Activated naive CD4-positive, alpha-beta T cell treated with anti-CD3 and anti-CD28 coated beads, Interleukin-2, amount 50 U/mL, for 16 hours (primary cell): ENCODE data around the gene OR9Q1.
"Not testable (repeated sequence)": the region's sequence is repeated elsewhere in the genome, so short reads cannot be mapped to it uniquely, and the experiment has no call there.

Experiments
- DNase-seq: peaks from one replicate; pipeline ENCODE4 v3.0.0-alpha.2; 2020

OR9Q1 gene, protein sequence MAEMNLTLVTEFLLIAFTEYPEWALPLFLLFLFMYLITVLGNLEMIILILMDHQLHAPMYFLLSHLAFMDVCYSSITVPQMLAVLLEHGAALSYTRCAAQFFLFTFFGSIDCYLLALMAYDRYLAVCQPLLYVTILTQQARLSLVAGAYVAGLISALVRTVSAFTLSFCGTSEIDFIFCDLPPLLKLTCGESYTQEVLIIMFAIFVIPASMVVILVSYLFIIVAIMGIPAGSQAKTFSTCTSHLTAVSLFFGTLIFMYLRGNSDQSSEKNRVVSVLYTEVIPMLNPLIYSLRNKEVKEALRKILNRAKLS

DNA sequence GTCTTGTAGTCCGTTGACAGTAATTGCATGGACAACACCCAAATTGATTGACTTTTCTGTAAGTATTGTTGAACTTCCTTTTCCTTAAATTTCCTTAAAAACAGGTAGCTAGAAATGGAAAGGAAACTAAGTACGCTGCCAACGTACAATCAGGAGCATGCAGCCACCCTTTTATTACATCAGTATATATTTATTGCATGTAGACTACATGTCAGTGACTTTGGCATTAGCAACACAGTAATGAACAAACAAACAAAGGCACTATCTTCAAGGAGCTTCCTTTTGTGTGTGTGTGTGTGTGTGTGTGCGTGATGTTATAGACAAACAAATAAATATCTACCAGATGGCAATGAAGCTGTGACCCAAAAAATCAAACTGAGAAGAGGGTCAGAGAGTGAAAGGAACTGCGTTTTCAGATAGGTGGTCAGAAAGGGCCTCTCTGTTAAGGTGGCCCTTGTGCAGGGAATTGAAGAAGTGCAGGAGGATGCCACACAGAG, at the start of gene OR9Q1:
Gene OR9Q1, plus strand, starts transcription at position 447 of the 497 bp plus-strand sequence. CDS start 155,564 bp downstream, outside the sequence.
- no peak for DNase-seq

- no peak for DNase-seq
These were observed 49.5 kb upstream of the OR9Q1 start for GRCh38 chr11:57974132-57974531.

DNA sequence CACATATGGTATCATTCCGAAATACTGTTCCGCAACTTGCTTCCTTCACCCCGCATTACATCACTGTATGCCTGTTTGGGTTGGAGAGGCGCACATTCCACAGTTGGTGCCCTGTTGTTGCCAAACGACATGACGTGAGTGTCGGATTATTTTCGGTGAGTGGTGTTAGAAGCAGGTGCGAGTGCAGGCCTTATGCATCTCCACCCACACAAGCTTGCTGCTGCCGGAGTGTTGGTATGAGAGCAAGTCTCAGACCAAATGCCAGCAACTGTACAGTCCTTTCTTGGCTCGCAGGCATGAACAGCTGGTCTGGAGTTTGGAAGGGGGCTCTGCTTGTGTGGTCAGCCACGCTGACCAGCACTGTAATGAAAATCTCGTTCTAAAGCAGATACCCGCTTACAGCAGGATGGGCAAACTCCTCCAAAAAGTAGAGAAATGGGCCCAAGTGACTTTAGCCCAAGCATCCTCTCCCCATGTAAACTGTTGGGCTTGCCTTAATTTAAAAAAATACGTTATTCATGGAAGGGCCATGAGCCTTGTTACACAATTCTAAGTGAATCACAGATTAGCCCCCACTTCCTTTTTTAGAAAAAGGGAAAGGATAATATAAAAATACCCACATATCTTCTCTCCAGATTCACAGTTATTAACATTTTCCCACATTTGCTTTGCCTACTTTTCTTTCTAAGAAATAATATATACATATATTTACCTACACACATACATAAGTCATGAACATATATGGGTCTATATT, 48.7 kb upstream of the OR9Q1 start:
- no peak for DNase-seq

- no peak for DNase-seq
These were observed 46.0 kb upstream of the OR9Q1 start for GRCh38 chr11:57977709-57978108.

GRCh38 chr11:57978686-57979531, 44.8 kb upstream of the OR9Q1 start:
- no peak for DNase-seq

GRCh38 chr11:57979532-57980079, 44.1 kb upstream of the OR9Q1 start:
- no peak for DNase-seq

DNA sequence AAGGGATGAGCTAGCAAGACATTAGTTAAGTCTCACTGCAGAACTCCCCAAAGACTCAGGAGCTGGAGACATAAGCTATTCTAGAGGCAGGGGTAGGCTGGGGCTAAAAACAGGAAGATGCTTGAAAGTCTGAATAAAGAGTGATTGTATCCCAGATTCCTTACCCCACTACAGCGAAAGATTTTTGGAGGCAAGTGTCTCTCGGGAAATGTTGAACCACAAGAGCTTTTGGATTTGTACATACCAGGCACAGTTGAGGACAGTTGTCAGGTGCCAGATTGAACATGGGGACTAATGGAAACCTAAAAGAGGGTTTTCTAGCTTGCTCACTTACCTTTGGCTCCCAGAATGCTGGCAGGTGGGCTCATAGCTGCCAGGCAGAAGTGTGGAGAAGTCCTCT, 43.5 kb upstream of the OR9Q1 start:
- no peak for DNase-seq

GRCh38 chr11:57981536-57981935, 42.1 kb upstream of the OR9Q1 start:
- DNase-seq: no peak

- DNase-seq: no peak
These were observed 40.9 kb upstream of the OR9Q1 start for GRCh38 chr11:57982776-57983175.

GRCh38 chr11:57983191-57983590, 40.5 kb upstream of the OR9Q1 start:
- no peak for DNase-seq

- not testable (repeated sequence) for DNase-seq
These were observed 24.2 kb upstream of the OR9Q1 start for GRCh38 chr11:57999523-57999922.

DNA sequence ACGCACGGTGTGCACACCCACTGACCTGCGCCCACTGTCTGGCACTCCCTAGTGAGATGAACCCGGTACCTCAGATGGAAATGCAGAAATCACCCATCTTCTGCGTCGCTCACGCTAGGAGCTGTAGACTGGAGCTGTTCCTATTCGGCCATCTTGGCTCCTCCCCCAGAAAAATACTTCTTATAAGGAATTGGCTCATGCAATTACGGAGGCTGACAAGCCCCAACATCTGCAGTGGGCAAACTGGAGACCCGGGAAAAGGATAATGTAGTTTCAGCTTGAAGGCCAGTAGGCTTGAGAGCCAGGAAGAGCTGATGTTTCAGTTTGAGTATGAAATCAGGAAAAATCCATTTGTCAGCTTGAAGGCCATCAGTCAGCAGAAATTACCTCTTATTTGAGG, 23.7 kb upstream of the OR9Q1 start:
- not testable (repeated sequence) for DNase-seq

GRCh38 chr11:58000699-58001098, 23.0 kb upstream of the OR9Q1 start:
- no peak for DNase-seq

GRCh38 chr11:58003036-58003435, 20.6 kb upstream of the OR9Q1 start:
- DNase-seq: no peak

GRCh38 chr11:58003591-58003990, 20.1 kb upstream of the OR9Q1 start:
- no peak for DNase-seq

DNA sequence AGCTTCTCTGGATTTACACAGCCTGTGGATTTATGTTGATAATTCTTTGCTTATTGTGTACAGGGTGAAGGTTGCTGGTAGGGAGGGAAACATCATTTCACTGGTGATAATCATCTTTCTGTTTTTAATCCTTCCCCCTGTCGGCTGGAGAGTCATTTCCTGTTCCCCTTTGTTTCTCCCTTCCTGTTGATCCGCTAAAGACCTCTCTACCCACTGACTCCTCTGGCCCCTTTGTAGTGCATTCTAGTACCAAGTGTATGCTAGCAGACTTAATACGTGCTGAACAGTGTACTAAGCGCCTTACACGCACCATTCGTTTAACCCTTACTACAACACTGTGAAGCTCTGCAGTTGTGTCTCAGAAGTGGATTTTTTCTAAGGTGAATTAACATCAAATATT, 19.0 kb upstream of the OR9Q1 start:
- DNase-seq: no peak

GRCh38 chr11:58006940-58007339, 16.7 kb upstream of the OR9Q1 start:
- no peak for DNase-seq

DNA sequence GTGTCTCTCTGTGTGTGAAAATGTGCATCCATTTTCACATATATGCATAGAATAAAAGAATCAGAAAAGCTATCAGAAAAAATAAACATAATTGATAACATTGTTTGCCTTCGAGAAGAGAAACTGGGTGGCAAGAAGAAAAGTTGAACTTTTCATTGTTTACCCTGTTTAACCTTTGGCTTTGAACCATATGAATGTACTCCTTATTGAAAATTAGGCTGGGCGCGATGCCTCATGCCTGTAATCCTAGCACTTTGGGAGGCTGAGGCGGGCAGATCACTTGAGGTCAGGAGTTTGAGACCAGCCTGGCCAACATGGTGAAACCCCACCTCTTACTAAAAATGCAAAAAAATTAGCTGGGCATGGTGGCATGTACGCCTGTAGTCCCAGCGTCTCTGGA, 11.9 kb upstream of the OR9Q1 start:
- no peak for DNase-seq

GRCh38 chr11:58024601-58025091, 965 bp downstream of the OR9Q1 start:
- DNase-seq: no peak

DNA sequence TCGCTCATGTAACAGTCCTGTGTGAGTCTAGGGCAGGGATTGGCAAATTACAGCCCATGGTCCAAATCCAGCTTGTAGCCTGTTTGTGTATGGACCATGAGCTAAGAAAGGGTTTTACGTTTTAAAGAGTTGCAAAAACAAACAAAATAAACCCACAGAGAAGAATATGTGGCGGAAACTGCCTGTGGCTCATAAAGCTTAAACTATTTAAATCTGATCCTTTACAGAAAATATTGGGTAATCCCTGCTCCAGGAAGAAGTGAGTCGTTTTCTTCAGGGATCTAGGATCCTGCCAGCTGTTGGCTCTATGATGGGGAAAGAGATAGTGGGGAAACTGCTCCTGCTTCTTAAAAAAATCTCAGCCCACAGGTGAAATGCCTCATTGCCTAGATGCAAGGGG, 3.7 kb downstream of the OR9Q1 start:
- no peak for DNase-seq

GRCh38 chr11:58028687-58029411, 5.2 kb downstream of the OR9Q1 start:
- no peak for DNase-seq

DNA sequence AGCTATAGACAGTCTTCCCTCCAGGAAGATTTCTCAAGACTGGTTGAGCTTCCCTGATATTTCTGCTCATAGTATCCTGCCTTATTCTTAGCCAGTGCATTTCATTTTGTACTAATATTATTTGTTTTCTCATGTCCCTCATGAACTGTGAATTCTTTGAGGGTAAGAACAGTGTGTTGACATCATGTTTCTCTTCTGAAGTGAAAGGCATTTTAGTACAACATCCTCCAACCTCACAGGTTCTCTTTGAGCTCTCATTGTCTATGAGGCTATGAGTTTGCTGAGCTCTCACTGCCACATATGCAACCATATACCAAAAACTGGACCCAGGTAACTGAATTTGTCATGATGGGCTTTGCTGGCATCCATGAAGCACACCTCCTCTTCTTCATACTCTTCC, 7.0 kb downstream of the OR9Q1 start, which contains the start of gene OR6Q1:
Gene OR6Q1, plus strand, starts transcription at position 301 of the 400 bp plus-strand sequence. Its CDS starts 0 bp downstream, at position 301.
- no peak for DNase-seq
